IMR-90 (cell line): ENCODE data around the gene DCUN1D4. TPM values are rescaled to one million over a fixed set of nuclear protein-coding genes. Genes with fewer than 3 reads are reported as not detected.

Experiments used
- ATAC-seq: fragments of 200-7000 bp; cut with Tn5 transposase; 2 replicates; pipeline ENCODE4 v1.9.1; 2020; ENCODE audit warnings: low read depth, mild to moderate bottlenecking, moderate library complexity
- BruUV-seq: library from RNA; stranded (reverse); fragments of 400-500 nt; replicated peaks from 2 replicates; lab custom pipeline; 2021; lab: Mats Ljungman, UMichigan
- CTCF ChIA-PET: fragments of 300-600 bp; formaldehyde crosslinking; extraction: SDS; loops from one replicate; lab custom pipeline; 2021; ENCODE audit warnings: antibody characterized with exemption; lab: Yijun Ruan, JAX
- POLR2A ChIA-PET: fragments of 300-600 bp; sonication (Branson Sonifier 250); formaldehyde crosslinking; loops from one replicate; lab custom pipeline; 2022; ENCODE audit warnings: antibody characterized with exemption; ENCODE audit not compliant: unreplicated experiment; lab: Charles Lee
- DNase-seq: peaks from one replicate; pipeline ENCODE4 v3.0.0; 2013
- H2AFZ ChIP-seq: replicated peaks from 2 replicates; pipeline ENCODE3; 2013; ENCODE audit warnings: low read length, mild to moderate bottlenecking; ENCODE audit not compliant: poor library complexity
- H2AK5ac ChIP-seq: 2 replicates; pipeline ENCODE4 v1.6.1; 2013; ENCODE audit warnings: low read depth, low read length, inconsistent platforms
- H2AK9ac ChIP-seq: replicated peaks from 2 replicates; pipeline ENCODE3; 2013; ENCODE audit warnings: mild to moderate bottlenecking, low read depth, low read length, moderate library complexity; ENCODE audit not compliant: poor library complexity
- H2BK120ac ChIP-seq: 2 replicates; pipeline ENCODE4 v1.6.1; 2013; ENCODE audit warnings: low read depth, low read length, inconsistent platforms
- H2BK15ac ChIP-seq: 3 replicates; pipeline ENCODE4 v1.6.1; 2013; ENCODE audit warnings: low read depth, low read length, inconsistent platforms
- H2BK20ac ChIP-seq: 2 replicates; pipeline ENCODE4 v1.6.1; 2013; ENCODE audit warnings: low read depth, mild to moderate bottlenecking, inconsistent platforms, low read length, moderate library complexity
- H2BK5ac ChIP-seq: 2 replicates; pipeline ENCODE4 v1.6.1; 2013; ENCODE audit warnings: mild to moderate bottlenecking, low read depth, low read length, inconsistent platforms; ENCODE audit not compliant: poor library complexity, severe bottlenecking
- H3K14ac ChIP-seq: replicated peaks from 2 replicates; pipeline ENCODE4 v1.6.1; 2013; ENCODE audit warnings: low read depth, low read length, inconsistent platforms
- H3K18ac ChIP-seq: 2 replicates; pipeline ENCODE4 v1.6.1; 2013; ENCODE audit warnings: low read depth, low read length, control low read depth
- H3K23ac ChIP-seq: 2 replicates; pipeline ENCODE4 v1.6.1; 2013; ENCODE audit warnings: low read depth, low read length, inconsistent platforms
- H3K27ac ChIP-seq: 2 replicates; pipeline ENCODE4 v1.5.1; 2013; ENCODE audit warnings: mild to moderate bottlenecking, control low read depth, low read length; ENCODE audit not compliant: insufficient read depth
- H3K27me3 ChIP-seq: 2 replicates; pipeline ENCODE4 v1.6.1; 2013; ENCODE audit warnings: low read length; ENCODE audit not compliant: control insufficient read depth, insufficient read depth
- H3K36me3 ChIP-seq: 2 replicates; pipeline ENCODE4 v1.6.1; 2013; ENCODE audit warnings: low read length, mixed read lengths; ENCODE audit not compliant: control insufficient read depth, insufficient read depth
- H3K4ac ChIP-seq: 2 replicates; pipeline ENCODE4 v1.6.1; 2013; ENCODE audit warnings: low read depth, low read length, inconsistent platforms
- H3K4me1 ChIP-seq: 2 replicates; pipeline ENCODE4 v1.6.1; 2013; ENCODE audit warnings: low read length, mixed read lengths; ENCODE audit not compliant: control insufficient read depth, insufficient read depth
- H3K4me2 ChIP-seq: 2 replicates; pipeline ENCODE4 v1.6.1; 2013; ENCODE audit warnings: low read depth, mild to moderate bottlenecking, control low read depth, low read length, moderate library complexity
- H3K4me3 ChIP-seq: 2 replicates; pipeline ENCODE4 v1.5.1; 2013; ENCODE audit warnings: low read depth, mild to moderate bottlenecking, control low read depth, low read length, moderate library complexity; ENCODE audit not compliant: insufficient read depth
- H3K56ac ChIP-seq: 2 replicates; pipeline ENCODE4 v1.6.1; 2013; ENCODE audit warnings: low read length, inconsistent platforms; ENCODE audit not compliant: insufficient read depth; ENCODE audit errors: extremely low read depth
- H3K79me1 ChIP-seq, 2 experiments: 2 replicates each; pipeline ENCODE4 v1.6.1; 2013; ENCODE audit warnings: low read length in 2 of 2, inconsistent platforms in 1 of 2, low read depth in 1 of 2
- H3K9ac ChIP-seq: 2 replicates; pipeline ENCODE4 v1.6.1; 2013; ENCODE audit warnings: low read depth, low read length, control low read depth
- H3K9me1 ChIP-seq: 2 replicates; pipeline ENCODE4 v1.6.1; 2013; ENCODE audit warnings: low read length, inconsistent platforms; ENCODE audit not compliant: insufficient read depth
- H3K9me3 ChIP-seq: 2 replicates; pipeline ENCODE4 v1.6.1; 2013; ENCODE audit warnings: low read length; ENCODE audit not compliant: control insufficient read depth, insufficient read depth
- H4K20me1 ChIP-seq: 2 replicates; pipeline ENCODE4 v1.6.1; 2013; ENCODE audit warnings: low read length, inconsistent platforms; ENCODE audit not compliant: insufficient read depth
- H4K5ac ChIP-seq: 2 replicates; pipeline ENCODE4 v1.6.1; 2013; ENCODE audit warnings: mild to moderate bottlenecking, low read depth, low read length, control low read depth
- H4K8ac ChIP-seq, 2 experiments: 2 replicates each; pipeline ENCODE4 v1.6.1; 2013; ENCODE audit warnings: low read depth in 2 of 2, low read length in 2 of 2, control low read depth in 1 of 2, inconsistent platforms in 1 of 2
- H4K91ac ChIP-seq: 2 replicates; pipeline ENCODE4 v1.6.1; 2013; ENCODE audit warnings: low read depth, low read length, inconsistent platforms; ENCODE audit not compliant: insufficient read depth
- BHLHE40 ChIP-seq: fragments of 150-350 bp; IDR thresholded peaks from 2 replicates; pipeline ENCODE4 v1.6.1; 2016; ENCODE audit warnings: mild to moderate bottlenecking, low read depth, low read length
- CEBPB ChIP-seq: IDR thresholded peaks from 2 replicates; pipeline ENCODE4 v1.6.1; 2012; ENCODE audit warnings: low read depth, low read length, improper control_type of control experiment
- CHD1 ChIP-seq: IDR thresholded peaks from 2 replicates; pipeline ENCODE4 v1.6.1; 2012; ENCODE audit warnings: low read depth, low read length, improper control_type of control experiment
- CTCF ChIP-seq: conservative IDR thresholded peaks from 2 replicates; pipeline ENCODE4 v1.5.1; 2012; ENCODE audit warnings: mild to moderate bottlenecking, low read depth, low read length, improper control_type of control experiment
- FOS ChIP-seq: fragments of 150-350 bp; IDR thresholded peaks from 2 replicates; pipeline ENCODE4 v1.6.1; 2016; ENCODE audit warnings: low read depth, low read length
- MAFK ChIP-seq: IDR thresholded peaks from 2 replicates; pipeline ENCODE4 v1.6.1; 2012; ENCODE audit warnings: low read depth, low read length, improper control_type of control experiment
- MAZ ChIP-seq: IDR thresholded peaks from 2 replicates; pipeline ENCODE4 v1.6.1; 2012; ENCODE audit warnings: low read depth, mild to moderate bottlenecking, low read length, improper control_type of control experiment, moderate library complexity, borderline replicate concordance
- MXI1 ChIP-seq: IDR thresholded peaks from 2 replicates; pipeline ENCODE4 v1.6.1; 2012; ENCODE audit warnings: low read depth, mild to moderate bottlenecking, low read length, moderate library complexity, borderline replicate concordance
- NFE2L2 ChIP-seq: fragments of 150-350 bp; IDR thresholded peaks from 2 replicates; pipeline ENCODE4 v1.6.1; 2016; ENCODE audit warnings: low read depth, mild to moderate bottlenecking, low read length
- POLR2A ChIP-seq: IDR thresholded peaks from 2 replicates; pipeline ENCODE4 v1.6.1; 2012; ENCODE audit warnings: mild to moderate bottlenecking, low read depth, low read length
- RAD21 ChIP-seq: IDR thresholded peaks from 2 replicates; pipeline ENCODE4 v1.6.1; 2012; ENCODE audit warnings: low read length, improper control_type of control experiment
- RCOR1 ChIP-seq: IDR thresholded peaks from 2 replicates; pipeline ENCODE4 v1.6.1; 2012; ENCODE audit warnings: mild to moderate bottlenecking, low read length, improper control_type of control experiment; ENCODE audit not compliant: insufficient replicate concordance
- RFX5 ChIP-seq: IDR thresholded peaks from 2 replicates; pipeline ENCODE4 v1.8.0; 2012; ENCODE audit warnings: low read depth, mild to moderate bottlenecking, low read length, moderate library complexity
- SMC3 ChIP-seq: fragments of 150-350 bp; IDR thresholded peaks from 2 replicates; pipeline ENCODE4 v1.6.1; 2016; ENCODE audit warnings: low read depth, mild to moderate bottlenecking, antibody characterized with exemption, low read length, moderate library complexity
- WGBS, 2 experiments: methylation state at CpG; one replicate each; pipeline versions ENCODE4 v1.1.5 to v1.1.7; 2013; ENCODE audit warnings: missing lambda C conversion rate in 2 of 2; ENCODE audit not compliant: insufficient read length in 1 of 2; ENCODE audit errors: extremely low coverage in 2 of 2; 5-methylcytosine and 5-hydroxymethylcytosine counted together
- dilution Hi-C: fragments of 300-500 bp; cut with HindIII; formaldehyde crosslinking; loops from one replicate; pipeline ENCODE4 v1.14.3; 2018; ENCODE audit warnings: low sequenced_read_pairs; ENCODE audit not compliant: unreplicated experiment
- in situ Hi-C: fragments of 300-500 bp; cut with MboI; formaldehyde crosslinking; loops from 3 replicates; pipeline ENCODE4 v1.14.3; 2019; ENCODE audit warnings: low sequenced_read_pairs, inconsistent platforms, mixed read lengths
- intact Hi-C: fragments of 100-400 bp; cut with micrococcal nuclease; formaldehyde crosslinking; loops from 2 replicates; pipeline ENCODE4 v1.10.0; 2022
- polyA plus RNA-seq, 3 experiments: library from polyadenylated mRNA; depleted of rRNA; stranded (reverse); fragments of >200 nt; gene quantifications; 2 replicates each; pipeline ENCODE4 v1.2.3, GENCODE V29; 2012; ENCODE audit warnings: low replicate concordance in 1 of 3
- total RNA-seq: library from RNA; depleted of rRNA; stranded (reverse); fragments of >200 nt; gene quantifications from 2 replicates; pipeline ENCODE4 v1.2.3, GENCODE V29; 2012
- TF ChIP-seq, protein P1 (sequence below): fragments of 150-350 bp; IDR thresholded peaks from 2 replicates; pipeline ENCODE4 v1.6.1; 2016; ENCODE audit warnings: low read depth, mild to moderate bottlenecking, low read length, moderate library complexity, borderline replicate concordance
- TF ChIP-seq, protein P2 (sequence below): fragments of 150-350 bp; IDR thresholded peaks from 2 replicates; pipeline ENCODE4 v1.6.1; 2017; ENCODE audit warnings: mild to moderate bottlenecking, antibody characterized with exemption, low read length, low read depth

DCUN1D4 gene
- total and polyA plus RNA-seq, 2 of the 4 experiments (the other 2 are of a cell fraction) = 31.0 to 44.3 TPM

DNA sequence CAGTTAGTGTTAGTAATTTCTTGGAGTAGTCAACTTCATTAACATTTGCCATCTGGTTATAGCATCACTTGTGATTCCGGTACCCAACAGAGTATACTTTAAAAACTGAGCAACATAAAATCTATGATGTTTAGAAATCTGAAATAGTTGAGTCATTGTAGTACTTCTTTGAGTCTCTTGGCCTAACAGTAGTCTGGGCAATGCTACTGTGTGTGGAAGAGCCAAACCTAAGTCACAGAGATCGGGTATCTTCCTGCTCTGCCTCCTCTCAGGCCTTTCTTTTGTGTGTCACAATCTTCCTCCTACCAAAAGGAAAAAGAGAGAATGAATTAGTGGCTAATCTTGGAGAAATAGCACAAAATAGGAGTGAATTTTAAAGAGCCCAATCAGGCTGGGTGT is 25.5 kb downstream of the DCUN1D4 start:
- peaks cover 24% of the 10 kb centered on the region for H3K9me1 ChIP-seq
- no CpG with 5 or more reads among the region's 2 CpGs for WGBS, 2 experiments
- dilution Hi-C loops (no loop called here), intact Hi-C loops (no loop called here), in situ Hi-C loops (no loop called here)
- H4K8ac ChIP-seq = no peak overlapping the region
- no peak overlapping the region for H3K4me3 ChIP-seq
- H3K4ac ChIP-seq = no peak overlapping the region
- peaks cover 9 to 48% of the 10 kb centered on the region in 2 experiments; a peak in 3 of 4 replicates for H3K79me1 ChIP-seq
- no peaks in the 10 kb centered on the region for H3K27me3 ChIP-seq
- H3K27ac ChIP-seq = peak overlapping the region; percentile 22; the same call in 1 of the 2 replicates
- no peak overlapping the region for H2AK9ac ChIP-seq
- no peaks in the 10 kb centered on the region; the same call in none of the 2 replicates for H4K20me1 ChIP-seq
- ATAC-seq = peak; percentile 76
- ChIA-PET POLR2A (no interaction called here), CTCF (no interaction called here)
- H2BK15ac ChIP-seq = no peak overlapping the region
- H4K91ac ChIP-seq = no peak overlapping the region
- H2BK120ac ChIP-seq = no peak overlapping the region
- H3K18ac ChIP-seq = 0 out of 2 replicates have a peak overlapping the region, but pooled peaks have one; percentile 13
- peaks cover 8% of the 10 kb centered on the region for H3K4me1 ChIP-seq
- no peak overlapping the region for H3K9ac ChIP-seq
- no peak overlapping the region for H2AFZ ChIP-seq
- TF ChIP-seq, protein P1, sequence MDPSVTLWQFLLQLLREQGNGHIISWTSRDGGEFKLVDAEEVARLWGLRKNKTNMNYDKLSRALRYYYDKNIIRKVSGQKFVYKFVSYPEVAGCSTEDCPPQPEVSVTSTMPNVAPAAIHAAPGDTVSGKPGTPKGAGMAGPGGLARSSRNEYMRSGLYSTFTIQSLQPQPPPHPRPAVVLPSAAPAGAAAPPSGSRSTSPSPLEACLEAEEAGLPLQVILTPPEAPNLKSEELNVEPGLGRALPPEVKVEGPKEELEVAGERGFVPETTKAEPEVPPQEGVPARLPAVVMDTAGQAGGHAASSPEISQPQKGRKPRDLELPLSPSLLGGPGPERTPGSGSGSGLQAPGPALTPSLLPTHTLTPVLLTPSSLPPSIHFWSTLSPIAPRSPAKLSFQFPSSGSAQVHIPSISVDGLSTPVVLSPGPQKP = no peak
- TF ChIP-seq RAD21 = no peak
- TF ChIP-seq, protein P2, sequence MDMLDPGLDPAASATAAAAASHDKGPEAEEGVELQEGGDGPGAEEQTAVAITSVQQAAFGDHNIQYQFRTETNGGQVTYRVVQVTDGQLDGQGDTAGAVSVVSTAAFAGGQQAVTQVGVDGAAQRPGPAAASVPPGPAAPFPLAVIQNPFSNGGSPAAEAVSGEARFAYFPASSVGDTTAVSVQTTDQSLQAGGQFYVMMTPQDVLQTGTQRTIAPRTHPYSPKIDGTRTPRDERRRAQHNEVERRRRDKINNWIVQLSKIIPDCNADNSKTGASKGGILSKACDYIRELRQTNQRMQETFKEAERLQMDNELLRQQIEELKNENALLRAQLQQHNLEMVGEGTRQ = no peak
- TF ChIP-seq SMC3 = no peak
- TF ChIP-seq CHD1 = no peak
- no peak for TF ChIP-seq POLR2A
- TF ChIP-seq RFX5 = no peak
- no peak for TF ChIP-seq MAZ
- TF ChIP-seq FOS = no peak
- no peak for TF ChIP-seq CTCF
- no peak for TF ChIP-seq NFE2L2
- no peak for TF ChIP-seq RCOR1
- TF ChIP-seq MAFK = no peak
- TF ChIP-seq BHLHE40 = no peak
- no peak for TF ChIP-seq MXI1
- TF ChIP-seq CEBPB = no peak
- no TSS peak for BruUV-seq
- H3K4me2 ChIP-seq = no peak overlapping the region
- H4K5ac ChIP-seq = no peak overlapping the region
- no peaks in the 10 kb centered on the region for H3K9me3 ChIP-seq
- DNase-seq = peak; percentile 52
- H3K14ac ChIP-seq = 0 out of 2 replicates have a peak overlapping the region, but pooled peaks have one; percentile 0
- no peak overlapping the region for H2AK5ac ChIP-seq
- no peak overlapping the region for H2BK20ac ChIP-seq
- no peak overlapping the region for H3K23ac ChIP-seq
- H2BK5ac ChIP-seq = no peak overlapping the region
- peaks cover 43% of the 10 kb centered on the region for H3K36me3 ChIP-seq
- H3K56ac ChIP-seq = no peak overlapping the region
